ENCODE results near the gene CST11. TPM values are rescaled to one million over a fixed set of nuclear protein-coding genes. Genes with fewer than 3 reads are reported as not detected.

CST11 gene
- polyA plus RNA-seq (2011; rRNA removed), result not detected in 2 replicates
- polyA minus RNA-seq (2011; rRNA and poly(A)+ RNA removed), result not detected in 2 replicates

DNA sequence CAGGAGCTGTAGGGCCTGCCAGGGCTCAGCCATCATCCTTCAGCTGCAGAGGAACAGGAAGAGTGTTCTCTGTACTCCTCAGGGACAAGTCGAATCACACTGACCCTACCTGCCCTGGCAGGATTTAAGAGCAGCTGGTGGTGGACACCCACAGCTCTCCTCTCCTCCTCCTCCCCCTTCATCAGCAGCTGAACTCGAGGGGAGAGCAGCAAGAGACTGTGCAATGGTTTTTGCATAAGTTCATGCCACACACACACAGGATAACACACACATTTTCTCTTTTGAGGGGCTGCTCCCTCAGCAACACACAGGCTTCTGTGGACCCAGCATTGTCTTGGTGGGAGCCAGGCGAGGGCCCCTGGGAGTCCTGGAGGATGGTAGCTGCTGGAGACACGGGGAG is at the start of gene CST11:
CST11 (minus strand) TSS at position 101 of the 400 bp plus-strand sequence; CDS start at position 36, 65 bp downstream.
- H3K36me3 ChIP-seq (ENCODE audit: control insufficient read depth, insufficient read depth, low read length), result no peaks in the 10 kb centered on the region
- H3K4me3 ChIP-seq (ENCODE audit: low read depth, low read length), result no peak within 1 kb of the TSS
- DNase-seq (ENCODE audit: low read depth), result no peak
- no peaks in the 10 kb centered on the region; the same call in 1 of the 2 replicates for H3K27me3 ChIP-seq (ENCODE audit: control insufficient read depth, insufficient read depth, low read length)
- ChIA-PET POLR2A (no interaction called here), CTCF (interaction anchor here (2.7 kb wide), 1 partner anchor 11 kb away, joined by 8 read pairs; no protein-coding TSS in a partner anchor)
- TF ChIP-seq CTCF (IDR thresholded peaks at IDR 0.05; ENCODE audit: insufficient read depth, low read depth, low read length), result no peak

GRCh38 chr20:23501926-23502325 is 49.2 kb upstream of the CST11 start:
- H3K4me3 ChIP-seq (ENCODE audit: low read depth, low read length), result no peak overlapping the region
- H3K27me3 ChIP-seq (ENCODE audit: control insufficient read depth, insufficient read depth, low read length), result no peaks in the 10 kb centered on the region
- ChIA-PET POLR2A (no interaction called here), CTCF (no interaction called here)
- H3K36me3 ChIP-seq (ENCODE audit: control insufficient read depth, insufficient read depth, low read length), result no peaks in the 10 kb centered on the region
- no peak for DNase-seq (ENCODE audit: low read depth)
- no peak for TF ChIP-seq CTCF (IDR thresholded peaks at IDR 0.05; ENCODE audit: insufficient read depth, low read depth, low read length)

- Histone ChIP-seq H3K27me3 (ENCODE audit: control insufficient read depth, insufficient read depth, low read length) (no peaks in the 10 kb centered on the region), H3K36me3 (ENCODE audit: control insufficient read depth, insufficient read depth, low read length) (no peaks in the 10 kb centered on the region), H3K4me3 (ENCODE audit: low read depth, low read length) (no peak overlapping the region)
- ChIA-PET POLR2A (no interaction called here), CTCF (interaction anchor here (2.4 kb wide), 1 partner anchor 11 kb away, joined by 7 read pairs; no protein-coding TSS in a partner anchor)
- no peak for TF ChIP-seq CTCF (IDR thresholded peaks at IDR 0.05; ENCODE audit: insufficient read depth, low read depth, low read length)
- DNase-seq (ENCODE audit: low read depth), result no peak
Observed at GRCh38 chr20:23497536-23497935, 44.9 kb upstream of the CST11 start.

DNA sequence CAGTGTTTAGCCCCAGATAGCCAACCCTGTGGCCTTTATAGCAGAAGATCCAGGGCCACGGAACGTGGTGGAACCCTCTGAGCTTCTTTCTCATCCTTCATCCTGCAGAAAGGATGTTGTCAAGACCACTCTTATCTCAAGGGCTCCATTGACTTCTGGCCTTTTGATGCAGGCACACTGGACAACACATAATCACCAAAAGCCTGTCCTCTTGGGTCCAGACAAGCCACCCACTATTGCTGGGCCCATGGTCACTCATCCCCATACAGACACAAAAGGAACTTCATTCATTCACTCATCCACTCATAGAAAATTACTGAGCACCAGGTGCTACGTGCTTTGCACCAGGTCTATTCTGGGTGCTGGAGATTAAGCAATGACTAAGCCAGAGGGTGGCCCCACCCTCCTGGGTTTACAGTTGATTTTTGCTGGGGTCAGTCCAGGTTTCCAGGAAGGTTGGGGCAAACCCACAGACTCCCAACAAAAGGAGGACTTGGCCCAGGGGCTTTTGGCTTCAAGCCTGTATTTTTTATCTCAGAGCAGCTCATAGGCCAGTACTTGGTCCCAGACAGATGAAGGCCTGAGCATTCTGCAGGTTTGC is 40.6 kb upstream of the CST11 start:
- no peaks in the 10 kb centered on the region for H3K27me3 ChIP-seq (ENCODE audit: control insufficient read depth, insufficient read depth, low read length)
- CTCF ChIA-PET, result no interaction called here
- H3K36me3 ChIP-seq (ENCODE audit: control insufficient read depth, insufficient read depth, low read length), result no peaks in the 10 kb centered on the region
- POLR2A ChIA-PET, result no interaction called here
- no peak for TF ChIP-seq CTCF (IDR thresholded peaks at IDR 0.05; ENCODE audit: insufficient read depth, low read depth, low read length)
- no peak overlapping the region for H3K4me3 ChIP-seq (ENCODE audit: low read depth, low read length)
- no peak for DNase-seq (ENCODE audit: low read depth)

DNA sequence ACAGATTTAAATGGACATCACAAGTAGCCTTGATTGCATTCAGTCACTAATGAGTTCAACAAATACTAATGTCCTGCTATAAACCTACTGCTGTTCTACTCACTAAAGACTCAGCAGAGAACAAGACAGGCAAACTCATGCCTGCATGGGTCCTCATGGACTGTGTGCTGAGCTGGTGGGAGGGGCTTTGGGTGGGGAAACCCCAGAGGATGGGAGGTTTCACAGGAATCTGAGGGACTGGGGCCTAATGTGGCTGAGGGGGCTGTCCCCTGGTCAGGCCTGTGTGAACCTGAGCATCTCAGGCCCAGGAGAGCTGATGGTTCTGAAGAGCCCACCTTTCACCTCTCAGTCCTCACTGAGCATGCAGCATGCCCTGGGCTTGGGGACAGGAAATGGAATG is 39.6 kb upstream of the CST11 start:
- Histone ChIP-seq H3K27me3 (ENCODE audit: control insufficient read depth, insufficient read depth, low read length) (no peaks in the 10 kb centered on the region), H3K4me3 (ENCODE audit: low read depth, low read length) (no peak overlapping the region), H3K36me3 (ENCODE audit: control insufficient read depth, insufficient read depth, low read length) (no peaks in the 10 kb centered on the region)
- DNase-seq (ENCODE audit: low read depth), result no peak
- CTCF ChIA-PET, result no interaction called here
- POLR2A ChIA-PET, result no interaction called here
- no peak for TF ChIP-seq CTCF (IDR thresholded peaks at IDR 0.05; ENCODE audit: insufficient read depth, low read depth, low read length)

Data from BJ (cell line).